Activated CD4-positive, alpha-beta T cell treated with anti-CD3 and anti-CD28 coated beads, Interleukin-2, amount 10 ng/mL, durations not matched to agents 24 days and 14 days (primary cell): Measurements from ENCODE around the gene MGMT. TPM values are rescaled to one million over a fixed set of nuclear protein-coding genes. Genes with fewer than 3 reads are reported as not detected.

Experiments used
- DNase-seq: peaks from one replicate; pipeline ENCODE4 v3.0.0; 2022
- H3K27ac Mint-ChIP-seq: one replicate; pipeline ENCODE4 v1.8.0; 2022; ENCODE audit warnings: mild to moderate bottlenecking, mixed read lengths
- H3K27me3 Mint-ChIP-seq: one replicate; pipeline ENCODE4 v1.8.0; 2022; ENCODE audit warnings: mixed read lengths
- H3K36me3 Mint-ChIP-seq: one replicate; pipeline ENCODE4 v1.8.0; 2022; ENCODE audit warnings: low read depth, mild to moderate bottlenecking, mixed read lengths
- H3K4me1 Mint-ChIP-seq: one replicate; pipeline ENCODE4 v1.8.0; 2021; ENCODE audit warnings: mixed read lengths
- H3K4me3 Mint-ChIP-seq: one replicate; pipeline ENCODE4 v1.8.0; 2022; ENCODE audit warnings: mild to moderate bottlenecking, moderate library complexity, mixed read lengths
- H3K9me3 Mint-ChIP-seq: one replicate; pipeline ENCODE4 v1.8.0; 2021; ENCODE audit warnings: mixed read lengths
- intact Hi-C: fragments of 100-400 bp; cut with micrococcal nuclease; formaldehyde crosslinking; loops from one replicate; pipeline ENCODE4 v1.15.1; 2023
- total RNA-seq: library from RNA; stranded (reverse); gene quantifications from 2 replicates; pipeline ENCODE4 v1.2.3, GENCODE V29; 2022

The MGMT gene
- total RNA-seq, 1 donor from 2014 or later, result 19.5 TPM

DNA sequence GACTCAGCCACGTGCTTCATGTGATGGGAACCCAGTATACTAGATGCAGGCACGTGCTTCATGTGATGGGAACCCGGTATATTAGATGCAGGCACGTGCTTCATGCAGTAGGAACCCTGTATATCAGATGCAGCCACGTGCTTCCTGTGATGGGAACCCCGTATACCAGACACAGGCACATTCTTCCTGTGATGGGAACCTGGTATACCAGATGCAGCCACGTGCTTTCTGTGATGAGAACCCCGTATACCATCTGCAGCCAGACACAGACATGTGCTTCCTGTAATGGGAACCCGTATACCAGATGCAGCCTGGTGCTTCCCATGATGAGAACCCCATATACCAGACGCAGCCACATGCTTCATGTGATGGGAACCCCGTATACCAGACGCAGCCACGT, 44.0 kb downstream of the MGMT start:
- Mint-ChIP-seq H3K36me3 (peaks cover 7% of the 10 kb centered on the region), H3K4me3 (no peak overlapping the region), H3K4me1 (peaks cover 2% of the 10 kb centered on the region), H3K27me3 (no peaks in the 10 kb centered on the region), H3K27ac (no peak overlapping the region), H3K9me3 (peaks cover 10% of the 10 kb centered on the region)
- DNase-seq, result no peak
- intact Hi-C loops, result no loop called here

DNA sequence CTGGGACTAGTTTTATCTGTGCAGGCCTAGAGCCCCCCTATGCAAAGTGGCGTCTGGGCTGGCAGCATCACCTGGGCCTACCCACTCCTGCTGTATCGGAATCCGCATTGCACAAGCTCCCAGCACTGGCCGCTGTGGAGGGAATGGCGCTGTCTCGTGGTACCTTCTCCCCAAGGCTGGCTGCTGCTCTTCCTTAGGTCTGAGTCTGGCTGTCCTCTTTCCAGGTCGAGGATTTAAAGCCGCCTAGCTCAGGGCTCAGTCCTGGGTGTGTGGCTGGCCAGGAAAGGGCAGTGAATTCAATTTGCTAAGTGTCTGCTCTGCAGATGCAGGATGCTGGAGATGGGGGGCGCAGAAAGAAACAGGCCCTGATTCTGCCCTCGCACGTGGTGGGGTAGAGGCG, 44.7 kb downstream of the MGMT start:
- Mint-ChIP-seq H3K27me3 (no peaks in the 10 kb centered on the region), H3K9me3 (peaks cover 10% of the 10 kb centered on the region), H3K36me3 (peaks cover 7% of the 10 kb centered on the region)

DNA sequence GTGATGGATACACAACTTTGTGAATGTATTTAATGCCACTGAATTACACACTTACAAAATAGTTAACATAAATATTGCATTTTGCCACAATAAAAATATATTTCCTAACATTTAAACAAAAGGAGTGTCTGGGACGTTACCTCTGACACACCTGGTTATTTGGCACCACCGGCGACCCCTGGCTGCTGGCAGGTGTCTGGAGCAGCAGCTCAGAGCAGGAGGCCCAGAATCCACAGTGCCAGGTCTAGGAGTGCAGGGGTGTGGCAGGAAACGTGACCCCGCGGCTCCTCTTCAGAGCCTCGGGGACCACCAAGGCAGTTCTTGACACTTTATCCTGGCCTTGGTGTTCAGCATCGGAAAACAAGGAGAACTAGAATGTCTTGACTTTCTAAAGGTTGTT, 46.3 kb downstream of the MGMT start:
- no peak for DNase-seq
- H3K36me3 Mint-ChIP-seq, result peaks cover 3% of the 10 kb centered on the region
- peaks cover 2% of the 10 kb centered on the region for H3K4me1 Mint-ChIP-seq
- H3K9me3 Mint-ChIP-seq, result peaks cover 6% of the 10 kb centered on the region
- H3K27ac Mint-ChIP-seq, result no peak overlapping the region
- no peaks in the 10 kb centered on the region for H3K27me3 Mint-ChIP-seq
- intact Hi-C loops, result no loop called here
- H3K4me3 Mint-ChIP-seq, result no peak overlapping the region

More for the DNA sequence above, 44.7 kb downstream of the MGMT start:
- peaks cover 2% of the 10 kb centered on the region for H3K4me1 Mint-ChIP-seq
- DNase-seq, result no peak
- H3K27ac Mint-ChIP-seq, result no peak overlapping the region
- no peak overlapping the region for H3K4me3 Mint-ChIP-seq
- intact Hi-C loops, result no loop called here

- DNase-seq, result no peak
- H3K36me3 Mint-ChIP-seq, result peaks cover 3% of the 10 kb centered on the region
- H3K4me1 Mint-ChIP-seq, result peaks cover 2% of the 10 kb centered on the region
- H3K9me3 Mint-ChIP-seq, result peaks cover 6% of the 10 kb centered on the region
- H3K27ac Mint-ChIP-seq, result no peak overlapping the region
- intact Hi-C loops, result no loop called here
- H3K27me3 Mint-ChIP-seq, result no peaks in the 10 kb centered on the region
- no peak overlapping the region for H3K4me3 Mint-ChIP-seq
These were observed 47.8 kb downstream of the MGMT start for GRCh38 chr10:129514568-129515451.

GRCh38 chr10:129516846-129517679, 50.0 kb downstream of the MGMT start:
- Mint-ChIP-seq H3K27ac (no peak overlapping the region), H3K9me3 (no peaks in the 10 kb centered on the region), H3K27me3 (no peaks in the 10 kb centered on the region), H3K4me1 (peaks cover 2% of the 10 kb centered on the region), H3K4me3 (no peak overlapping the region), H3K36me3 (no peaks in the 10 kb centered on the region)
- DNase-seq, result no peak
- intact Hi-C loops, result no loop called here

GRCh38 chr10:129517680-129518057, 50.6 kb downstream of the MGMT start:
- Mint-ChIP-seq H3K9me3 (no peaks in the 10 kb centered on the region), H3K27me3 (no peaks in the 10 kb centered on the region), H3K4me3 (no peak overlapping the region), H3K27ac (no peak overlapping the region), H3K36me3 (no peaks in the 10 kb centered on the region), H3K4me1 (peaks cover 2% of the 10 kb centered on the region)
- intact Hi-C loops, result no loop called here
- no peak for DNase-seq

GRCh38 chr10:129518793-129519192, 51.8 kb downstream of the MGMT start:
- Mint-ChIP-seq H3K4me1 (peaks cover 2% of the 10 kb centered on the region), H3K36me3 (no peaks in the 10 kb centered on the region), H3K27me3 (no peaks in the 10 kb centered on the region), H3K4me3 (no peak overlapping the region), H3K27ac (no peak overlapping the region), H3K9me3 (no peaks in the 10 kb centered on the region)
- intact Hi-C loops, result no loop called here
- DNase-seq, result no peak

GRCh38 chr10:129520440-129521080, 53.5 kb downstream of the MGMT start:
- Mint-ChIP-seq H3K4me3 (no peak overlapping the region), H3K27ac (no peak overlapping the region), H3K27me3 (no peaks in the 10 kb centered on the region), H3K36me3 (no peaks in the 10 kb centered on the region), H3K9me3 (no peaks in the 10 kb centered on the region), H3K4me1 (no peaks in the 10 kb centered on the region)
- DNase-seq, result no peak
- intact Hi-C loops, result no loop called here

- intact Hi-C loops, result no loop called here
These were observed 54.4 kb downstream of the MGMT start for GRCh38 chr10:129521161-129522025.

DNA sequence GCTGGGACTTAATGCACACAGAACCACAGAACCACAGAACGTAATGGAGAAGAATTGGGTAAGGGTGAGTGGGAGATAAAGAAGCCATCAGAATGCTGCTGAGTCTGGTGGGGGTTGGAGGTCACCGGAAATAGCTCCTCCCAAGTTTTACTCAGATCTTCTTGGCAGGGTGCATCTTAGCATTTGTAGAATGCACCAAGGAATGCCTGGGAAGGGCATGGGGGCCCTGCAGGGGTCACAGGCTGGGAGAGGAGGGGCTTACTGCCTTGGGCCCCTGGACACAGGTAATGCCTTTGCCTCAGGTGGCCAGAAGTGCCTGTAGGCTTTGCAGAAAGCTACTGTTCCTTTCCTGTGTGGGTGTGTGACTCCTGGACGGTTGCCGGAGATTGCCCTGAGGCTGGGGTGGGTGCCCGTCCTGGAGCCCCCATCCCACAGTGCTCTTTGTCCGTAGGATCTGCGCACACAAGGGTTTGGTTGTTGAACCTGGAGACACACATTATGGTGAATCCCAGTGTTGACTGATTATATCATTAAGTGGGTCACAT, 55.1 kb downstream of the MGMT start:
- no peak for DNase-seq
- Mint-ChIP-seq H3K36me3 (no peaks in the 10 kb centered on the region), H3K4me1 (no peaks in the 10 kb centered on the region), H3K27me3 (no peaks in the 10 kb centered on the region), H3K9me3 (no peaks in the 10 kb centered on the region), H3K4me3 (no peak overlapping the region), H3K27ac (no peak overlapping the region)
- intact Hi-C loops, result no loop called here

More at GRCh38 chr10:129521161-129522025, 54.4 kb downstream of the MGMT start:
- no peaks in the 10 kb centered on the region for H3K27me3 Mint-ChIP-seq
- H3K4me3 Mint-ChIP-seq, result no peak overlapping the region
- H3K36me3 Mint-ChIP-seq, result no peaks in the 10 kb centered on the region
- no peak for DNase-seq
- H3K4me1 Mint-ChIP-seq, result no peaks in the 10 kb centered on the region
- H3K27ac Mint-ChIP-seq, result no peak overlapping the region
- H3K9me3 Mint-ChIP-seq, result no peaks in the 10 kb centered on the region

DNA sequence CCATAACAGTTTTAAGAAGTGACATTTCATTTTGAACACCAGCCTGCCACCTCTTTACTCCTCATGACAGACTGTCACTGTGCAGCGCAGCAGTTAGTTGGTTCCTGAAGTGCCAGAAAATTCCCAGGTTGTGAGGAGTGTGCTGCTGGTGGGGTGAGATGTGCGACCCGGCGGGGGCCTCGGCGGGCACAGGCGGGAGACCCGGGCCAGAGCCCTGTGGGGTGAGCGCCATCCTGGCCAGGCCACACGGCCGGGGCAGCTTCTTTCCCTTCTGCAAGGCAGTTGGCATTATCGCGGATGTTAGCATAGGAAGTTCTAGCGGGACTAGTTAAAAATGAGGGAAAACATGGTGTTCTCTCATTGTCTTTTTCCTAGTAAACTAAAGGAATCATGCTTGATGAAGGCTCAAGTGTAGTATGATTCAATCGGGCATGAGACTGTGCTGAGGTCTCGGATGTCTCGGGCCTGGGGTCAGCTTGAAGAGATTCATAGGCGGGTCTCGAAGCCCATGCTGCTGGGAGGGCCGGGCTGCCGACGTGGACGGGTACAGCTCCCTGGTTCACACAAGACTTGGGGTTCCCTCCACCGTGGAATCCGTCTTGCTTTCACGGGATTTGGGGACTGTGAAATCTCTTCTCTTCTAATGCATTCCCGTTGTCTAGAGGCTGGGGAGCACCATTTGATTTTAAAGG, 56.1 kb downstream of the MGMT start:
- intact Hi-C loops, result no loop called here
- Mint-ChIP-seq H3K4me3 (no peak overlapping the region), H3K4me1 (no peaks in the 10 kb centered on the region), H3K27ac (no peak overlapping the region), H3K27me3 (no peaks in the 10 kb centered on the region), H3K36me3 (peaks cover 7% of the 10 kb centered on the region), H3K9me3 (peaks cover 7% of the 10 kb centered on the region)
- no peak for DNase-seq

DNA sequence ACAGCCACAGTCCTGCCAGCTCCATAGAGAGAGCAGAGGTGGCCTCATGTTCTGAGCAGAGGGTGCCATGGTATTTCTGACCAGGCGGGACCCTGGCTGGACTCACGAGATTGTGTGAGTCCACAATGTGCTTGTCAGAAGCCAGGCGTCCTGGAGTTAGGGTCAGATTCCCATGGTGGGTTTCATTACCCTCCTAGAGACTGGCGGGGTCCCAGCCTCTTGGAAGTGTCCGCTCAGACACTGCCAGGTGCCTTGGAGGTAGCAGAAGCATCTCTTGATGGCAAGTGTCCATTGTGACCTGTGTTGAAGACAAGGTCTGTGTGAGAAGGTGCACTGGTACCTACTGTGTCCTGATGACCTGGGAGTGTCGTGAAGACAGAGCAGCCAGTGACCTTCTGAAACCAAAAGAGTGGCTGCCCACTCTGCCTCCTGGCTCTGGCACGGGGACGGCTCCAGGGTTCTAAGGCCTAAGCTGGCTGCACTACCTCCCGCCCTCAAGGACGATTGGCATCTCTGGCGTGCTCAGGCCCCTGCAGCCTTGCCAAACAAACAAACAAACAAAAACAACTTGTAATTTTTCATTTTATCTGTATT, 56.8 kb downstream of the MGMT start:
- H3K4me3 Mint-ChIP-seq, result no peak overlapping the region

More for the DNA sequence above, 56.8 kb downstream of the MGMT start:
- intact Hi-C loops, result no loop called here
- Mint-ChIP-seq H3K9me3 (peaks cover 13% of the 10 kb centered on the region), H3K36me3 (peaks cover 7% of the 10 kb centered on the region), H3K27ac (no peak overlapping the region), H3K4me1 (no peaks in the 10 kb centered on the region), H3K27me3 (no peaks in the 10 kb centered on the region)
- DNase-seq, result no peak
